NOMO-1 treated with DMSO at 0.1 percent for 48 hours (cell line): ENCODE data around the gene KRT14.
"Not testable (repeated sequence)": the region's sequence is repeated elsewhere in the genome, so short reads cannot be mapped to it uniquely, and the experiment has no call there.

Source experiments
- DNase-seq: peaks from one replicate; lab custom pipeline; 2025; ENCODE audit not compliant: unreplicated experiment; lab: John Stamatoyannopoulos, UW

The KRT14 gene

DNA sequence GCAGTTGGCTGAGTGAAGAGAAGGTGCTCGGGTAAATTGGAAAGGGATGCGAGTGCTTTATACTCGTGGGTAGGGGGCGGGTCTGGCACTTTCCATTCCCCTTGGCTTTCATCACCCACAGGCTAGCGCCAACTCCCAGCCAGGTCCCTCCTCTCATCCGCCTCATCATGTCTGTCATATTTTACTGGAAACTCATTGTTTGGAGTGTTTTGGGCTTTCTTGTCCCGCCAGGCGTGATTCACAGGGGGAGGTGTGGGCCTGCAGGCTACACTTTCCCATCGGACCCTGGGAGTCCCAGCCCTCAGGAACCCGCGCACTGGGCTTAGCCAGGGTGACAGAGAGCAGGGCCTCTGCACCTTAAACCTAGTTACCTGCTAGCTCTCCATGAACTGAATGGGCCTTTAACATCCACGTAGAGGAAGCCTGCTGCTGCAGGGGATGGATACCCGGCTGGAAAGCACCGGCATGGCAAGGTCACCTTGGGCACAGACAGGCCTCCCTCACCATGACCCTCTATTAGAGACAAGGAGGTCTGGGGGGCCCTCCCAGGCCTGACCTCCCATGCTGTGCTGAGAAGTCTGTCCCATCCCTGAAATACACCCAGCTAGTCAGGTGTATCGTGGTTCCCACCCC lies at the start of gene KRT14:
KRT14 (minus strand) TSS at position 33 of the 633 bp plus-strand sequence. CDS start 61 bp downstream, outside the sequence.
- no peak for DNase-seq

DNA sequence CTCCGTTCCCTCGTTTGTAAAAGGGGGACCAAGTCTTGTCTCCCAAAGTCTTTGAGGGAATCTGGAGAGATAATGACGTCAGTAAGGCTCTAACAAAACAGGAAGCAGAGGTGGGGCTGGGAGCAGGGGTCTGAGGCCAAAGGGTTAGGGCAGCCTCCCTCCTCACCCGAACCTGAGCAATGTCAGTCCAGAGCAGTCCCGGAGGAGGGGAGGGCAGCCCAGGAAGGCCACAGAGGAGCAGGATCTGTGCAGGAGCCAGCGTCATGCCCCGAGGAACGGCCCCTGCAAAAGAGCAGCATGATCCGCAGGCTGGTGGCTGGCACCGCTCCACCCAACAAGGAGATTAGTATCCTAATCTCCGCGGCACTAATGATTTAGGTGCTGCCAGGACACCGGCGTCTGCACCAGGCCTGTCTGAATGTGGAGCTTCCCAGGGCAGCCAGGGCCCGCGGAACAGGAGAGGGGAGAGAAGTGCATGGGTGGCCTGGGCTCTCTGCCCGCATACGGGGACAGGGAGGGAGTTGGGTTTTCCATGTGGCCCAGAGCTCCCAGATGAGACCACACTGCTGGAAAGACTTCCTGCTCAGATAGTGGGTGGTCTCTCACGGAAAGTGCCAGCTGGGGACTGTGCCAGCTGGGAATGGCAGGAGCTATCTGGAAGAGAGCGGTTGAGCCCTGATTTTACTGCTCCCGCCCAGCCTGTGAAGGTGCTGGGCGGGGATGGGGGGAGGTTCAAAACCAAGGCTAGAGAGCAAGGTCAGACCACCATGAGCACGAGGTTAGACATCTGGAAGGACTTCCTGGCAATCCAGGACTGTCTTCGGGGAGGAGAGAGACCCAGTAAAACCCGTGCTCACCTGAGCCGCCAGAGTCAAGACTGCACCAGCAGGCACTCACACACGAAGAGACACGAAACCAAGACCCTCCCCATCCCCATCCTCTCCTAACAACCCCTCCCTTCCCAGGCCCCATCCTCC lies 48.7 kb upstream of the KRT14 start:
- DNase-seq: no peak

DNA sequence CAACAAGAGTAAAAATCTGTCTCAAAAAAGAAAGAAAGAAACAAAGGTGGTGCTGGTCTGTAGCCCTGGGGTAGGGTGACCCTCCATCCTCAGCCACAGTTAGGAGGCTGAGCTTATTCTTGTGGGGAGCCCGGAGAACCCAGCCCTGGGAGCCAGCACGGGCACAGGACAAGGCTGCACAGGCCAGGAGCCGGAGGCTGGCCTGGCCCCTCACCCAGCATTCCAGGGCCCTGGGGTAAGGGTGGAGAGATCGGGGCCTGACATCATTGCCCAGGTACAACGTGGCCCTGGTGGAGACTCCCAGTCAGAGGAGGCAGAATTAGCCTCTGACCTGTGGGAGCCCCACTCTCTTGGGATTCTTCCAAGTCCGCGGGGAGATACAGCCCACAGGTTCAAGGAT lies 47.9 kb upstream of the KRT14 start:
- no peak for DNase-seq

DNA sequence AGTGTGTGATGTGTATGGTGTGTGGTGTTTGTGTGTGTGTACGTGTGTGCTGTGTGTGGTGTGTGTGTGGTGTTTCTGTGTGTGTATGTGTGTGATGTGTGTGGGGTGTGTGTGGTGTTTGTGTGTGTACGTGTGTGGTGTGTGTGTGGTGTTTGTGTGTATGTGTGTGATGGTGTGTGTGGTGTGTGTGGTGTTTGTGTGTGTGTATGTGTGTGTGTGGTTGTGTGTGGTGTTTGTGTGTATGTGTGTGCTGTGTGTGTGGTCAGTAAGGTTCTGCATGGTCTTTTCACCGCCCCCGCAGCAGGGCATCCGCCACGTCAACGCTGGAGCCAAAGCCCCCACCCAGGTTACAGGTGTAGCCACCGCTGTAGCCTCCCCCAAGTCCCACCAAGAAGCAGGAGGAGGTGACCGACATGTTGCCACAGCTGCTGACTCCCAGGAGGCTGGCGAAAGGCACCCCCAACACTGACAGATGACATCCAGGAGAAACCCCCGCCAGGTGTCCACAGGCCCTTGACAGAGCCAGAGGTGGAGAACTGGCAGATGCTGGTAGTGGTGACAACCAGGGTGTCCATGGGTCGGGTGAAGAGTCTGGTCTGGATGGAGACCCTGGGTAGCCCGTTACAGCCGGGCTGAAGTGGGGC lies 47.0 kb upstream of the KRT14 start:
- no peak for DNase-seq

DNA sequence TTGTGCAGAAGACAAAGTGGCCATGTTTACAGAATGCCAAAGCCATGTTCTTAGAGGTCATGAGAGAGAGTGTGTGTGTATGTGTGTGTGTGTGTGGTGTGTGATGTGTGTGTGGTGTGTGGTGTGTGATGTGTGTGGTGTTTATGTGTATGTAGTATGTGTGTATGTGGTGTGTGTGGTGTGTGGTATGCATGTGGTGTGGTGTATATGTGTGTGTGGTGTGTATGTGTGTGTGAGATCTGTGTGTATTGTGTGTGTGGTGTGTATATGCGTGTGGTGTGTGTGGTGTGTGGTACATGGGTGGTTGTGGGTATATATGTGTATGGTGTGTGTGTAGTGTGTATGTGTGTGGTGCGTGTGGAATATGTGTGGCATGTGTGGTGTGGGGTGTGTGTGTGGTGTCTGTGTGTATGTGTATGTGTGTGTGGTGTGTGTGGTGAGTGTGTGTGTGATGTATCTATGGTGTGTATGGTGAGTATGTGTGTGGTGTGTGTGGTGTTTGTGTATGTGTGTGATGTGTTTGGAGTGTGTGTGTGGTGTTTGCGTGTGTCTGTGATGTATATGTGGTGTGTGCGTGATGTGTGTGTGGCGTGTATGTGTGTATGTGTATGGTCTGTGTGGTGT lies 45.9 kb upstream of the KRT14 start:
- DNase-seq: no peak

DNA sequence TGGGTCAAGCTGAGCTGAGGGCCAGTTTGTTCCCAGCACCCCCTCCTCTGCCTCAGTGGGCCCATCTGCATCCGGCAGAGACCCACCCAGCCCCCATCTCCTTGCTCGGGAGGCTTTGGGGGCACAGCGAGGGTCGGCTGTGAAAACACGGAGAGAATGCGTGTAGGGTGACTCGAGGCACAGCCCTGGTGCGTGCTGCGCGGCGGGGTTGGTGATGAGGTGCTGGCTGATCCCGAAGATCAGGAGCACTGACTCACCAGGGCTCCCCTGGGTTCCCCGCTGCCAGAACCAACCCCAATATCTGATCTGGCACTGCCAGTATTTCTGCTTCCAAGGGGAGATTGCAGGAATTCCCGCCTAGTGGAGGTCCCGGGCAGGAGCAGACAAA lies 45.2 kb upstream of the KRT14 start:
- no peak for DNase-seq

DNA sequence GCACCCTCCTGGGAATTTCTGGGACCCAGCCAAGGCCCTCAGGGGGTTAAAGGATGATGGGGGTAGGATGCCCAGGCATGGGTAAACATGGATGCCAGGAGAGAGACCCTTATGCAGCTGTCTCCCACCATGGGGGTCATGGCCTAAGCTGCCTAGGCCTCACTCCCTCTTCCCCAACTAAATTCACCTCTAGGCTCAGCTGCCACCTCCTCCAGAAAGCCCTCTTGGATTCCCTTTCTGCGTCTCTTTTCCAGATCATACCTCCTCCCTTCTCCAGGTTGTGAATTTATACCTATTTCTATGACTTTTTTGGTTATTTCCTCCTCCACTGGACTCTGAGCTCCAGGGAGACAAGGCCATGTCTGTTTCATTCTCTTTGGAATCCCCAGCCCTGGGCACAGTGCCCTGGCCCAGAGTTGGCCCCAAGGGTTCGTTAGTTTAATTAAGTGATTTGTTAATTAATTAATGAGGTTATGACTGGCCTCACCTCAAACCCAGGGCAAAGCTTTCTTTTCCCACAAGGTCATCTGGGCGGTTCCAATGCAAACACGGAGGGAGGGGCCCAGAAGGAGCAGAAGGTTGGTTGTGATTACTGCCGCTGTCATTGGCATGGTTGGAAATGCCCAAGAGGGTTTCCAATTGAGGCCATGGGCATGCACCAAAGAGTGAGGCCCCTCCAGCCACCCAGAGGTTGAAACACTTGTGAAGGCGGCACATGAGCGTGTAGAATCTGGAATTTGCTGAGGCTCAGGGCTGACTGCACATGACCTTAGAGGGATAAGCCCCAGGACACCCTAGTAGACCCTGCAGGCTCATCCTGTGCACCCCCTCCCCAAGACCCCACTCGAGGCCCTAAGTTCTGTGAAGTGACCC lies 44.6 kb upstream of the KRT14 start:
- no peak for DNase-seq

DNA sequence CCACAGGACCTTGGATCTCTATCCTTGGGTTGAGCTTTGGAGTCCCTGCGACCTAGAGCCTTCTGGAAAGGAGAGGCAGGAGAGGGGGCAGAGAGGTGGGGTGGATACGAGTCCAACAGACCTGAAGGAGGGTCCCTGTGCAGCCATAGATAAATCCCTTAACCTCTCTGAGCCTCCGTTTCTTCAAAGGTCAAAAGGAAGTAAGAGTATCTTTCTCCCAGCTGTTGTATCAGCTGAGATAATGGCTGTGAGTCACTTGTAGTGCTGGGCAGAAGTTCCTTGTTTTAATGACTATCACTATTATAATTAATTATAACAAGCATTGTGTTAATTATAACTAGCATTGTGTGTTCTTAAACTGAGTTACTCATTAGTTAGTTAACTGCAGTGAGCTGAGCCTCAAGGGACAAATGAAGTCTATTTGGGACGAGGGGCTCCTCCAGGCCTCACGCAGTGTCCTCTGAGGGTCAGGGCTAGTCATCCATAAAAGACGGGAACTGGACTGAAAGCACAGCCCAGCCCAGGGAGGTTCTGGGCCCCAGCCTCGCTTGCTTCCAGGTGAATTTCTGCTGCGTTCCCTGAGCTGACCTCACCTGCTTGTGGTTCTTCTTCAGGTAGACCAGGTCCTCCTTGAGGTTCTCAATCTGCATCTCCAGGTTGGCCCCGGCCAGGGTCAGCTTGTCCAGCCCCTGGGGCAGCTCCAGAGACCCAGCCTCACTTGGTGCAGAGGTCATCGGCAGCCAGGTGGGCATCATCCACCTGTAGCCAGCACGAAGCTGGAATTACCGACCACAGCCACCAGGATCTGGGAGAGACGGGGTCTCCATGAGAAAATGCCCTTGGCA lies 43.4 kb upstream of the KRT14 start:
- DNase-seq: peak; percentile 10

DNA sequence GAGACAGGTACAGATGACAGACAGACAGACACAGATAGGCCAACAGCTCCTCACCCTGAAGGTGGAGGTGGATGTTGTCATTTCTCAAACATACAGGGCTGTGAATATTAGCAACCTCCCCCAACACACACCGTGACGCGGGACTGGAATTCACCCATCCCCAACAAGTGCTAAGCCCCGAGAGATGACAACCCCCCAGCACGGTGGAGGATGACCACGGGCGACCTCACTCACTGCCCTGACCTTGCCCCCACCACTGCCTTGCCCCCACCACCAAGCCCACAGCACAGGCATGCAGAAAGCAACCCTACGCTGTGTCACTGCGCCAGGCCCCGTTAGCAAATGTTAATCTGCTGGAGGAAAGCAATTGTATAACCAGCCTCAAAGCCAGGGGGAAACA lies 42.6 kb upstream of the KRT14 start:
- DNase-seq: no peak

DNA sequence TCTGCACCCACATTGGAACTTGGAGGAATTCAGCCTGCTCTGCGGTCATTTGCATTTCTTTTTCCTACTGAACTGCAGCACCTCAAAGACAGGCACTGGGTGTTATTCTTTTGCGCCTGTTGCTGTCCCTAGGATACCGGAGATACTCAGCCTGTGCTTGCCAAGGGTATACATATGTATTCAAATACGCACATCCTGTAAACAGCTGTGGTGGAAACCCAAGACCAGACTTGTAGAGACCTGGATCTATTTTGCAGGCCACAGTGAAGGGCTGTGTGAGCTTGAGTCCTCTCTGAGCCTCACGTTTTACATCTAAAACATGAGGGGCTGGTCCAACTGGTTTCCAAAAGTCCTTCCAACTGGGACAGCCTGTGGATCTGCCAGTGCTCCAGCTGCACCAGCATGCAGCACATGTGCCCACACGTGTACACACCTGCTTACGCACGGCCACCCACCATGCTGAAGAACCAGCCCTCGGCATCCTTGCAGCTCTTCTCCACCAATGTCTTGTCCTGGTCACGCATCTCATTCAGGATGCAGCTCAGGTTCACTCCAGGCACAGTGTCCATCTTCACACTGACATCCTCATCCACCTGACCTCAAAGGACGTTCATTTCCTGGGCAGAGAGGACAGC lies 42.0 kb upstream of the KRT14 start:
- DNase-seq: not testable (repeated sequence)

DNA sequence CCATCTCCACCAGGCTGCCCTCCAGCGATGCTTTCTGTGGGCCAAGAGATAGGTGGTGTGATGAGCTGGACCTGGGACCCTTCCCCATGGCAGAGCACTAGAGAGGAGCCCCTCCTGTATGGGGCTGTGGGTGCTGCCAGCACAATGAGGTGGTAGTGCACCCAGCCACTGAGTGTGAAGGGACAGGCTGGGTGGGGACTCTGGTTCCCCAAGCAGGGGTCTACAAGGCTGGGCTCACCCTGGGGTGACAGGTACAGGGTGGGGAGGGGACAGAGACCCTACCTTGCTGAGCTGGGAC lies 41.3 kb upstream of the KRT14 start:
- not testable (repeated sequence) for DNase-seq

DNA sequence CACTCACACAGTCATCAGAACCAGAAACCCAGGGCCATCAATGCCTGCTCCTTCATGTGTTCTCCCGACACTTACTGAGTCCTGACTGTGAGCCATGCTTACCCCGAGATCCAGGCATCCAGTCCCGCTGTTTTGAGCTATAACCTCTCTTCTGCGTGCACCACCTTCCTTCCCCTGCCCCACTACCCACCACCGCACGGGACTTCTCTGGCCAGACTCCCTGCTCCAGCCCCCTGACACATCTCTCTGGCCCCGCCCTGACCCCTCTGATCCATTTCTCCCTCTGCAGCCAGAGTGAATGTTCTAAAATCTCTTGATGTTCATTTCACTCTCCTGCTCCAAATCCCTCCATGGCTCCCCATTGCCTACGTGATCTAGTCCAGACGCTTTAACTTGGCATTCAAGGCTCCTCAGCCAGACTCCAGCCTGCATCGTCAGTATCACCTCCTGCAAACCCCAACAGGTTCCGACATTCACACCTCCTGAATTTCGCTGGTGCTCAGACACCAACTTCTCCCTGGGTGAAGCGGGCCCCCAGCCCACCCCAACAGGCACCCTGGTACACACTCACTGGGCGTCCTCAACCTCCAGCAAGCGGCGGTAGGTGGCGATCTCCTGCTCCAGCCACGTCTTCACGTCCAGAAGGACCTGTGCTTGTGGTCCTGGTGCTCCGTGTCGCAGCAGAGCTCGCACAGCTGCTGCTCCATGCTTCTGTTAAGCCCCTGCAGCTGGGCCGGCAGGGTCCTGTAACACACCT lies 40.8 kb upstream of the KRT14 start:
- DNase-seq: no peak

DNA sequence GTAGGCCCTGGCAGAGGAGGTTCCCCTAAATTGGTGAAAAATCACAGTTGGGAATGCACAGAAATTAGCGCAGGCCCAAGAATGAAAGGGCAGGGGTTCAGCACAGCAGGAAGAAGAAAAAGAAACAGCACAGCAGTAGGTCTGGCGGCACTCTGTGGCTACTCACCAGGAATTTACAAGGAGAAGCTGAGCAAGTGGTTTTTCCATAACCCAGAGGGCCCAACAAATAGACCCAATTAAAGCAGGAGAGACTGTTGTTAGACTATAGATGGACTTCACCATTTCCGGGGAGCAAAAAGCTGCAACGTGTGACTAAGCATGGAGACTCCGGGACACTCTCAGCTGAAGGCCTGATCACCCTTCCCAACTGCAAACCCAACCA lies 40.2 kb upstream of the KRT14 start:
- not testable (repeated sequence) for DNase-seq

DNA sequence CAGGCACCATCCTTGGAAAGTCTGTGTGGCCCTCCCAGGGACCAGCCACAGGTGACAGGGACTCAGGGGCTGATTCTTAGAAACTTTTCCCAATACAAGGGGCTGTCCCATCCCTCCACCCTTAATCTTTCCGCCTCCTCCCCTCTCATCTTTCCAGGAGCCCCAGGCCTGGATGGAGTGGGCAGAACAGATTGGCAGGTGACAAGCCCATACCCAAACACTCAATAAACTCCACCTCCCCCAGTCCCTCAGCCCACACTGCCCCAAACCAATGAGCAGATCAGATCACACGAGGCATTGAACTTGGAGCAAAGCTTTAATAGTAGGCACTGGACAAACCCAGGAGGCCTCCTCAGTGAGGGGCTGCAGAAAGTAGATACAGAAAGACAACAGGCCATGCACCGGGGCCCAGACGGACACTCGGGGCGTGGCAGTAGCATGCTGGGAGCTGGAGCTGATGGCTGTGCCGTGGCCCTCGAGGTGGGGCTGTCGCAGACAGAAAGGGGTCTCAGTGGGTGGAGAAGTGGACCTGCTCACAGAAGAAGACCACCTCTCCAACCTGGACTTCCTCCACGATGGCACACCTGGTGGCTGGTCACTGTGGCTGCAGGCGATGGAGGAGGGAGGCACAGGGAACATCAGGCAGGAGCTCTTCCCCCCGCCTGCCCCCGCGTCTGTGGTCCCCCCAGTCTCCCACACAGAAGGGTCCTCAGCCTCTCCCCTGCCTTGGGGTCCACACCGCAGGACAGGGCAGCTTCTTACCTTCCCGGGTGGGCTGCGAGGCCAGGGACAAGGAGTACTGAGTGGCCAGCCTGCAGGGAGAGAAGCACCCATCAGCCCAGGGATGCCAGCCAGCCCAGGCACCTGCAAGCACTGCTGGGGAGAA lies 39.6 kb upstream of the KRT14 start:
- not testable (repeated sequence) for DNase-seq

DNA sequence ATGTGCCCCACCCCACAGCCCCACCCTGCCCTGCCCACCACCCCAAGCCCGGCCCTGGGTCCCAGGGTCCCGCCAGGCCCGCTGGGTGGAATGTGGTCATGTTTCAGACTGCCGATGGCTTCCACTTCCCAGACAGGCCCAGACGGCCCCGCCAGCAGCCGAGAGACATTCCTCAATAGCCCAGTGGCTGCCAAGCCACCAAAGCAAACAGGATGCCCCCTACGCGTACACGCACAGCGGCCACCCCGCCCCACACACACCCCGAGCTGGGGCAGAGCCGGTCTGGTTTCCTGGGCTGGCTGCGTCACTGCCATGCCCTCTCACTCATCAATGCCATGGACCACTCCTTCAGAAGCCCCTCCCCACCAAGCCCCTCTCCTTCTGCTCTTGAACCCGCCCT lies 38.9 kb upstream of the KRT14 start:
- DNase-seq: no peak

DNA sequence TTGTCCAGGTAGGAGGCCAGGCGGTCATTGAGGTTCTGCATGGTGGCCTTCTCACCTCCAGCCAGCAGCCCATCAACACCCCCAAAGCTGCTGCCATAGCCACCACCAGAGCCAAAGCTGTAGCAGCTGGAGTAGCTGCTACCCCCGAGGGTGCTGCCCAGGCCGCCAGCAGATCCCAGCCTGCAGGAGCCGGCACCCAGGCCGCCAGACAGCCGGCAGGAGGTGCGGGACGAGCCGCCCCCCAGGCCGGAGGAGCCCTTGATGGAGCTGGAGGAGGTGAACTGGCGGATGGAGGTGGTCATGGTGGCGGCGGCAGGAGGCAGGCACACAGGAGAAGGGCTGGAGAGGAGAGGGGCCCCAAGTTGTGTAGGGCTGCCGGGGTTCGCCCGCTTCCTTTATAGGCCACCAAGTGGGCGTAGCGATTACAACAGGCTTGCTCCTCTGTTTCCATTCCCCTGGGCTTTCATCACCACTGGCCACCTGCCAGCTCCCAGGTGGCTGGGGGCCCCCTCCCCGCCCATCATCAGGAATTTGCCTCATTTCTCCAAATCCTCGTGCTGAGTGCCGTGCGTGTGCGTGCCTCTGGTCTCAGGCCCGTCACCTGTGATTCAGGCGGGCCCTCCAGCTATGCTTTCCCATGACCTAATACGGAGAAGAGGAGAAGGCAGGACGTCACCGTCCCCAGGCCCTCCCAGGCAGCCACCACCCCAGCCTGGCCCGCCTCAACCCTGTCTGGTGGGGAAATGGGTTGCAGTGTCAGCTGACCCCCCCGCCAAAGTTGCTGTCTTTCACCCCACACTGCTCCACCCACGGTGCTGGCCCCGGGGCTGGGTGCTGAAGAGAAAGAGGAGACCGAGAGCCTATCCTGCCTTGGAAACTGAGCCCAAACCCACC lies 37.8 kb upstream of the KRT14 start, which contains the start of gene KRT17:
KRT17 (minus strand) TSS at position 368 of the 894 bp plus-strand sequence; CDS start at position 302, 66 bp downstream.
- no peak for DNase-seq
